CD4-positive, alpha-beta T cell treated with Interleukin-17A for 4 hours (primary cell): Measurements from ENCODE around the gene HCN2.
A peak's percentile ranks its signal among the peaks of the same experiment; 100 is the strongest.
"Not testable (repeated sequence)": the region's sequence is repeated elsewhere in the genome, so short reads cannot be mapped to it uniquely, and the experiment has no call there.

Experiments used
- DNase-seq: peaks from one replicate; pipeline ENCODE4 v3.0.0-alpha.2; 2020; ENCODE audit warnings: mixed read lengths

HCN2 gene

GRCh38 chr19:605061-605971 is 15.6 kb downstream of the HCN2 start:
- DNase-seq: not testable (repeated sequence)

GRCh38 chr19:607301-608154 is 17.8 kb downstream of the HCN2 start:
- DNase-seq: no peak

GRCh38 chr19:608155-609003 is 18.7 kb downstream of the HCN2 start:
- no peak for DNase-seq

DNA sequence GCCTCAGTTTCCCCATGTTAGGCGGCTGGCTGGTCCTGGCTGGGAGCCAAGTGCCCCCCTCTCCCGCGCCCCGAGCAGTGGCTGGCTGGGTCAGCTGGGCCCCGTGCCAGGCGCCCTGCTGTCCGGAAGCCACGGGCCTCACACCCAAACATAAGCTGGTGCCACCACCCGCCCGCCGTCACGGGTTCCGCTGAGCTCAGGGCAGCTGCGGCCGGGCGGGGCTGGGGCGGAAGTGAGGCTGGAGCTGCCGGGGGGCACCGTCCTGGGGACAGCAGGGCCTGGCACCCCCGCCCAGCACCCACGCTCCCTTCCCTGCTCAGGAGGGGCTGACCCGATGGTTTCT is 19.3 kb downstream of the HCN2 start:
- no peak for DNase-seq

- peak; percentile 60 for DNase-seq
Measured at GRCh38 chr19:610071-610800, 20.6 kb downstream of the HCN2 start.

DNA sequence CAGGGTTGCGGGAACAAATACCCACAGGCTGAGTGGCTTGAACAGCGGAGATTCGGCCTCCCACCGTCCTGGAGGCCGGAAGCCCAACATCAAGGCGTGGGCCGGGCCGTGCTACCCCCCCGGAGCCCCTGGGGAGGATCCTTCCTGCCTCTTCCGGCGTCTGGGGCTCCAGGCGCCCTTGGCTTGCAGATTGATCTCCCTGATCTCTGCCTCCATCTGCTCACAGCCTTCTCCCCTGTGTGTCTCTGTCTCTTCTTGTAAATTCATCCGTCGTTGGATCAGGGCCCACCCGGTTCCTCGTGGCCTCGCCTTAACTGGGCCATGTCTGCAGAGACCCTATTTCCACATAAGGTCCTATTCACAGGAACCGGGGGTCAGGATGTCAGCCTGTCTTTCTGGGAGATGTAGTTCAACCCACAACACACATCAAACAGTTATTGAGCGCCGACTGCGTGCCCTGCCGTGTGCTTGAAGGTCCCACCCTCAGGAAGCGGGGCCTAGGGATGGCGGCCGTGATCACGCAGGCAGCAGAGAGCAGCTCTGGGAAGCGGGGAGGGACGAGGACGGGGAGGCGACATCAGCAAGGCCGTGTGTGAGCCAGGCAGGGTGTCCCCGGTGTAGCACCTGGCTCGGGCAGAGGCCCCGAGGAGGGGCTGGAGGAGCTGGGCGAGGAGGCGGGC is 21.3 kb downstream of the HCN2 start:
- peak; percentile 76 for DNase-seq

DNA sequence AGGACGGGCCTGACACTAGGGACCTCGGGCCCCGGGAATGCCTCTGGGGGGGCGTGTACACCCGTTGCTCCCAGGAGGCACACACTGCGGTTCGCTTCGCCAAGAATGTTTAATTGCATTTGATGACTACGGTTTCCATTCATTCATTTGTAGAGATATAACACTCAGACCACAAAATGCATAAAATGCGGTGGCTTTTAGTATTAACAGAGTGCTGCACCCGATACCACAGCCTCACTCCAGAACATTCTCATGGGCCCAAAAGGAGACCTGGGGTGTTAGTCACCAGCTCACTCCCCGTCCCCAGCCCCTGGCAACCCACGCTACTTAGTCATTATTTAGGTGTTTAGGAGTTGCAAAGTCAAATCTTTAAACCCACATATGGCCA is 21.8 kb downstream of the HCN2 start:
- DNase-seq: peak; percentile 61

DNA sequence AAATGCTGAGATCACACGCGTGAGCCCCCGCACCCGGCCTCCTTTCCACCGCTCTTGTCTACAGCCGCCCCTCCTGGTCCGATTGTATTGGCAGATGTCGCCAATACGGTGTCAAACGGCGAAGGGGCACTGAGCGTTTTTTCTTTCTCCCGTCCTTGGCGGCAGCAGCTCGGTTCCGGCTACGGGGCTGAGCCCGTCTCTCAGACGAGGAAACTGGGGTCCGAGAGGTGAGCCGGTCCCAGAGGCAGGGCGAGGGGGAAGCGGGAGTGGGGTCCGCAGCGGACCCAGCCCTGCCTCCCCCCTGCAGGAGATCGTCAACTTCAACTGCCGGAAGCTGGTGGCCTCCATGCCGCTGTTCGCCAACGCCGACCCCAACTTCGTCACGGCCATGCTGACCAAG is 23.3 kb downstream of the HCN2 start:
- DNase-seq: no peak

- no peak for DNase-seq
Measured at GRCh38 chr19:613732-614567, 24.3 kb downstream of the HCN2 start.

GRCh38 chr19:615619-616018 is 25.9 kb downstream of the HCN2 start:
- no peak for DNase-seq

- no peak for DNase-seq
Measured at GRCh38 chr19:616062-616700, 26.5 kb downstream of the HCN2 start.

- DNase-seq: no peak
Measured at GRCh38 chr19:616747-617526, 27.3 kb downstream of the HCN2 start.

DNA sequence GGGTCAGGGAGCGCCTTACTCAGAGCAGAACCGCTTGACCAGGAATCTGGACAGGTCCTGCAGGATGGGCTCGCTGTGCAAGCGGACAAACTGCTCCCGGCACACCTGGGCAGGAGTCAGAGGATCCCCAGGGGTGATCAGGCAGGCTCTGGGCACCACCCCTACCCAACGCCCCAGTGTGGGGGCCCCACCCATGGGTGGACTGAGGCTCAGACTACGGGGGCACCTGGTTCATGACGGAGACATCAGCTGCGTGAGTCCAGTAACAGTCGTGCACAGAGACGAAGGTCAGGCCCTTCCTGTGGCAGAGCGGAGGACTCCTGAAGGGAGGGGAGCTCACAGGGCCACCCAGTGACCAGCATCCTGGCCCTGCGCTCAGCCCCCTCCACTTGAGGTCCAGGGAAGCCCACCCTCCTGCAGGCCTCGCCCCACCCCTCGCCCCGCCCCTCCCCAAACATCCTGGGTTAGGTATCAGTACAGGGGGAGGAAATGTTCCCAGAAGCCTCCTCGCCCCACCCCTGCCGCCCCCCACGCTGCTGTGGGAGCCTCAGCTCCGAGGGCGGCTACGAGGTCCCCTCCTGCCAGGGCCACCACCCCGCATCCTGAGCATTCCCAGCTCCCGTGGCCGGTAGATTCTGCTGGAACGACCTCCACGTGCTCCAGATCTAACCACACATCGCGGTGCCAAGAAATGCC is 28.0 kb downstream of the HCN2 start:
- DNase-seq: no peak

DNA sequence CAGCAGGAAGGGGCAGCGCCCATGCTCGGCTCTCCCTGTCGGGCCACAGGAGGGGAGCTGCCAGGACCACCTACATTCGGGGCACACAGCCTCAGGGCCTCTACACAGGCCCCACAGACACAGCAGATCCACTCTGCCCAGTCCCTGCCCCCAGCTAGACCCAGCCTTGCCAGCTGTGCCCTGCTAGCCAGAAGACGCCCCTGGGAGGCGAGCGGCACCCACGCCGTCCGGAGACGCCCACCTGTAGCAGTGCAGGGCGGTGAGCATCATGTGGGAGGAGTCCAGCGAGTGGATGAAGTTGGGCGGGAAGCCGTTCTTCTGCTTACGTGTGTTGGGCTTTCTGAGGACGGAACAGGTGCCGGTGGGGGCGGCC is 28.6 kb downstream of the HCN2 start:
- DNase-seq: no peak

- DNase-seq: no peak
Measured at GRCh38 chr19:618674-619285, 29.1 kb downstream of the HCN2 start.

GRCh38 chr19:619286-620002 is 29.8 kb downstream of the HCN2 start:
- DNase-seq: no peak

GRCh38 chr19:620166-620862 is 30.6 kb downstream of the HCN2 start:
- no peak for DNase-seq
